NCI-H2196 treated with DMSO at 0.1 percent for 48 hours (cell line): Measurements from ENCODE around the gene TNRC6B.
"Not testable (repeated sequence)": the region's sequence is repeated elsewhere in the genome, so short reads cannot be mapped to it uniquely, and the experiment has no call there.

Experiments used
- DNase-seq: peaks from one replicate; lab custom pipeline; 2025; ENCODE audit not compliant: unreplicated experiment; lab: John Stamatoyannopoulos, UW

Gene TNRC6B

GRCh38 chr22:40212121-40212520 lies 34.4 kb downstream of the TNRC6B start:
- DNase-seq = no peak

GRCh38 chr22:40213478-40213877 lies 35.8 kb downstream of the TNRC6B start:
- DNase-seq = no peak

- DNase-seq = no peak
Measured at GRCh38 chr22:40215266-40215665, 37.5 kb downstream of the TNRC6B start.

- DNase-seq = no peak
Measured at GRCh38 chr22:40216041-40216756, 38.5 kb downstream of the TNRC6B start.

GRCh38 chr22:40218152-40218551 lies 40.4 kb downstream of the TNRC6B start:
- no peak for DNase-seq

GRCh38 chr22:40218723-40219294 lies 41.1 kb downstream of the TNRC6B start:
- DNase-seq = no peak

- no peak for DNase-seq
Measured at GRCh38 chr22:40220316-40221054, 42.8 kb downstream of the TNRC6B start.

GRCh38 chr22:40221055-40221414 lies 43.3 kb downstream of the TNRC6B start:
- no peak for DNase-seq

GRCh38 chr22:40222979-40223378 lies 45.3 kb downstream of the TNRC6B start:
- not testable (repeated sequence) for DNase-seq

GRCh38 chr22:40224702-40225101 lies 47.0 kb downstream of the TNRC6B start:
- DNase-seq = no peak

GRCh38 chr22:40226620-40227019 lies 48.9 kb downstream of the TNRC6B start:
- no peak for DNase-seq

GRCh38 chr22:40231618-40232313 lies 54.0 kb downstream of the TNRC6B start:
- DNase-seq = no peak

- DNase-seq = no peak
Measured at GRCh38 chr22:40232624-40233023, 54.9 kb downstream of the TNRC6B start.

- DNase-seq = no peak
Measured at GRCh38 chr22:40233886-40234285, 56.2 kb downstream of the TNRC6B start.

GRCh38 chr22:40234658-40235057 lies 56.9 kb downstream of the TNRC6B start:
- DNase-seq = no peak

GRCh38 chr22:40235308-40235707 lies 57.6 kb downstream of the TNRC6B start:
- DNase-seq = no peak

- no peak for DNase-seq
Measured at GRCh38 chr22:40236131-40236665, 58.5 kb downstream of the TNRC6B start.

- no peak for DNase-seq
Measured at GRCh38 chr22:40237241-40237640, 59.5 kb downstream of the TNRC6B start.

GRCh38 chr22:40237788-40238424 lies 60.2 kb downstream of the TNRC6B start:
- no peak for DNase-seq

GRCh38 chr22:40238425-40239344 lies 61.0 kb downstream of the TNRC6B start:
- no peak for DNase-seq
